Measurements from ENCODE around the gene PCYT2.

- TF ChIP-seq CTCF (conservative IDR thresholded peaks at IDR 0.05 in 1 of 2, IDR thresholded peaks at IDR 0.05 in 1 of 2; ENCODE audit: extremely low read depth in 1 of 2, insufficient read depth in 1 of 2, low read depth in 1 of 2, low read length in 2 of 2), result peak; percentile 44 to 64
- no peak for TF ChIP-seq EZH2 (IDR thresholded peaks at IDR 0.05; ENCODE audit: borderline replicate concordance, low read length)
These were observed 41.7 kb downstream of the PCYT2 start for GRCh38 chr17:81869221-81870130.

Measured in mammary epithelial cell (primary cell).